Neutrophil (primary cell): Measurements from ENCODE around the gene DNAJC2.
"Not testable (repeated sequence)": the region's sequence is repeated elsewhere in the genome, so short reads cannot be mapped to it uniquely, and the experiment has no call there.

Experiments used
- H3K27ac ChIP-seq: fragments of 200-600 bp; sonication (generic); 2 replicates; pipeline ENCODE4 v1.5.1; 2016; ENCODE audit warnings: mild to moderate bottlenecking, moderate library complexity
- H3K27me3 ChIP-seq: fragments of 200-600 bp; sonication (generic); 2 replicates; pipeline ENCODE4 v1.6.0; 2016; ENCODE audit warnings: mild to moderate bottlenecking
- H3K36me3 ChIP-seq: fragments of 200-600 bp; sonication (generic); 2 replicates; pipeline ENCODE4 v1.5.1; 2017
- H3K4me1 ChIP-seq, 2 experiments: fragments of 200-600 bp in 1 of 2; sonication (generic) in 1 of 2; 1 replicate in 1 of 2; 2 replicates in 1 of 2; pipeline versions ENCODE4 v1.5.1 to v1.6.1; 2013 to 2016; ENCODE audit warnings: low read depth in 1 of 2, low read length in 1 of 2, mild to moderate bottlenecking in 1 of 2, moderate library complexity in 1 of 2; ENCODE audit not compliant: control insufficient read depth in 1 of 2, insufficient read depth in 1 of 2
- H3K4me3 ChIP-seq, 2 experiments: fragments of 200-600 bp in 1 of 2; sonication (generic) in 1 of 2; 1 replicate in 1 of 2; 2 replicates in 1 of 2; pipeline ENCODE4 v1.5.1; 2013 to 2016; ENCODE audit warnings: low read depth in 1 of 2, low read length in 1 of 2, mild to moderate bottlenecking in 1 of 2, moderate library complexity in 1 of 2
- H3K9me3 ChIP-seq: fragments of 200-600 bp; sonication (generic); 2 replicates; pipeline ENCODE4 v1.5.1; 2016
- CTCF ChIP-seq: fragments of 200-600 bp; sonication (generic); IDR thresholded peaks from 2 replicates; pipeline ENCODE4 v1.5.1; 2016; ENCODE audit warnings: antibody characterized with exemption

DNAJC2 gene

GRCh38 chr7:103293526-103293925 is 51.0 kb downstream of the DNAJC2 start:
- no peaks in the 10 kb centered on the region for H3K9me3 ChIP-seq
- TF ChIP-seq CTCF = no peak
- no peak overlapping the region for H3K27ac ChIP-seq
- H3K4me1 ChIP-seq = peaks cover 11 to 14% of the 10 kb centered on the region in 2 experiments
- H3K36me3 ChIP-seq = no peaks in the 10 kb centered on the region
- H3K27me3 ChIP-seq = peaks cover 6% of the 10 kb centered on the region
- no peak overlapping the region for H3K4me3 ChIP-seq

GRCh38 chr7:103292122-103292521 is 52.4 kb downstream of the DNAJC2 start:
- H3K4me1 ChIP-seq = peaks cover 0 to 3% of the 10 kb centered on the region in 2 experiments

GRCh38 chr7:103282802-103283427 is 61.7 kb downstream of the DNAJC2 start:
- peaks cover 27% of the 10 kb centered on the region for H3K27me3 ChIP-seq

More at GRCh38 chr7:103292122-103292521, 52.4 kb downstream of the DNAJC2 start:
- Histone ChIP-seq H3K36me3 (no peaks in the 10 kb centered on the region), H3K27me3 (peaks cover 6% of the 10 kb centered on the region), H3K27ac (no peak overlapping the region), H3K9me3 (no peaks in the 10 kb centered on the region), H3K4me3 (no peak overlapping the region)
- no peak for TF ChIP-seq CTCF

DNA sequence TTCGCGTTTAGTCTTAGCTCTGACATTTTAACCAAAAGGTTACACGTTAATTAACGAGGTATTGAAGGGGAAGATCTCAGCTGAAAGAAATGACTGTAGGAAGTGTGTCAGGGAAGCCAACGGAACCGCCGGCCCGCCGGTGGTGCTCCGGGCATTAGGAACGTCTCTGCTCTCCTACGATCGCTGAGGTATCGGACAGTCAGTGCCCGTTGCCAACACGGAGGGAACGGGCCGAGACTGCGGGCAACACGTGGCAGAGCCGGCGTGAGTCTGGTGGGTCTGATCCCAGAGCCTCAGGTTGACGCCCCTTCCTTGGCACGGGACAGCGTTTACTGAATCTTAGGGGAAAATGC is 63.8 kb downstream of the DNAJC2 start:
- H3K27ac ChIP-seq, H3K9me3 ChIP-seq, H3K36me3 ChIP-seq: not testable (repeated sequence)
- H3K27me3 ChIP-seq = peaks cover 27% of the 10 kb centered on the region
- H3K4me3 ChIP-seq = peak overlapping the region; percentile 54 to 60
- peaks cover 18 to 19% of the 10 kb centered on the region in 2 experiments for H3K4me1 ChIP-seq

More at GRCh38 chr7:103282802-103283427, 61.7 kb downstream of the DNAJC2 start:
- peaks cover 18 to 19% of the 10 kb centered on the region in 2 experiments for H3K4me1 ChIP-seq
- H3K9me3 ChIP-seq, H3K27ac ChIP-seq, H3K4me3 ChIP-seq, H3K36me3 ChIP-seq: not testable (repeated sequence)

DNA sequence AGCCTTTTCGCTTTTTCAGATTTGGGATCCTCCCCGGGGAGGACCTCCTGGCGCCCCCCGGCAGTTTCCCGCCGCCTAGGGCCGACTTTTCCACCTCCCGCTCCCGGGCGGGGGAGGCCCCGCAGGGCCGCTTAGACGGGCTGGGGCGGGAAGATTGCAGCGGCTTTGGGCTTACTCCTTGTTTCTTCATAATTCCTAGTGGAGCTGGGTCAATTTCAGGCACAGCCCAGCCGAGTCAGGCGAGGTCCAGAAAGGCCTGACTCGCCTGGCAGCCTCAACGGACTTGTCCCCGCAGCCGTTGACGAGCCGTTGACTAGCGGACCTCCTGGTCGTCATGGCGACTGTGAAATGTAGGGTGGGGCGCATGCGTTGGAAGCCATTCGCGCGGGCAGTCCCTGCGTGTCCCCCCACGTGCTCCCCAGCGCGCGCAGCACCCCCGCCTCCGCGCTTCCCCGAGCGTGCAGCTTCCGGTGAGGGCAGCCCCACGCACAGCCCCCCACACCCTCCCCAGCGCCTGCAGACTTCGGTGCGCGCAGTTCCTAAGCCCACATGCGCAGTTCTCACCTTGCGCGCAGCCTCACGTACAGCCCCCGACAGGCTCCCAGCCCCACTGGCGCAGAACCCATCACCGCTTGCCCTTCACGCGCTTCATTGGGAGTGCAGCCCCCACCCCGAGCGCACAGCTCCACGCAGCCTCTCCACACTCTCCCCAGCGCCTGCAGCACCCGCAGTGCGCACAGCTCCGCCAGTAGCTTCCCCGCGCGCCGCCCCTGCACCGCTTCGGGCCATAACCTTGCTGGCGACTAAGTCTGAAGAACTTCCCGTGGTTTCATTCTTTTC is 64.4 kb downstream of the DNAJC2 start:
- H3K36me3 ChIP-seq, H3K9me3 ChIP-seq, H3K27ac ChIP-seq: not testable (repeated sequence)
- peaks cover 18 to 19% of the 10 kb centered on the region in 2 experiments for H3K4me1 ChIP-seq
- peaks cover 27% of the 10 kb centered on the region for H3K27me3 ChIP-seq
- peak overlapping the region; percentile 54 to 60 for H3K4me3 ChIP-seq

DNA sequence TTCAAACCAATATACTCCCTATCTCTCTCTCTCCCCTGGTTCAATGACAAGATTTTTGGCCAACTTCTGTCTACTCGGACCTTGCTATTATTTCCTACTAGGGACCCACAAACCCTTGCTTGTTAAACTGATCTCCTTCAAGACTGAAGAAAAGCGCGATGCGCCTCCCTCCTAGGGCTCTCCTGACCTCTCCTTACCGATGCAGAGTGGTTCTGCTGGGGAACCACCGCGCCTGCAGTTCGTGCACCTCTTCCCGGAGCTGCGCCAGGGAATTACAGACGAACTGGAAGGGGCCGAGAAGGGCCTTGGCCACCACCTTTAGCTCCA is 65.0 kb downstream of the DNAJC2 start:
- Histone ChIP-seq H3K4me3 (peak overlapping the region; percentile 54 to 60), H3K27me3 (peaks cover 27% of the 10 kb centered on the region), H3K4me1 (peaks cover 18 to 19% of the 10 kb centered on the region in 2 experiments)
- not testable (repeated sequence) for H3K27ac ChIP-seq, H3K9me3 ChIP-seq, H3K36me3 ChIP-seq

GRCh38 chr7:103278195-103278594 is 66.4 kb downstream of the DNAJC2 start:
- not testable (repeated sequence) for H3K36me3 ChIP-seq, H3K4me3 ChIP-seq, H3K9me3 ChIP-seq, H3K27ac ChIP-seq
- Histone ChIP-seq H3K27me3 (peaks cover 27% of the 10 kb centered on the region), H3K4me1 (peaks cover 18 to 19% of the 10 kb centered on the region in 2 experiments)

DNA sequence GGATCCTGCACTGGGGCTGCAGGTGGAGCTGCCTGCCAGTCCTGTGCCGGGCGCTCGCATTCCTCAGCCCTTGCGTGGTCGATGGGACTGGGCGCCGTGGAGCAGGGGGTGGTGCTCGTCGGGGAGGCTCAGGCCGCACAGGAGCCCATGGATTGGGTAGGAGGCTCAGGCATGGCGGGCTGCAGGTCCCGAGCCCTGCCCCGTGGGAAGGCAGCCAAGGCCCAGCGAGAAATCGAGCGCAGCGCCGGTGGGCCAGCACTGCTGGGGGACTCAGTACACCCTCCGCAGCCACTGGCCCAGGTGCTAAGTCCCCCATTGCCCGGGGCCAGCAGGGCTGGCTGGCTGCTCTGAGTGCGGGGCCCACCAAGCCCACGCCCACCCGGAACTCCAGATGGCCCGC is 69.7 kb downstream of the DNAJC2 start:
- not testable (repeated sequence) for H3K4me1 ChIP-seq, H3K27me3 ChIP-seq, H3K36me3 ChIP-seq, H3K27ac ChIP-seq, H3K9me3 ChIP-seq, H3K4me3 ChIP-seq

- H3K36me3 ChIP-seq, H3K27ac ChIP-seq, H3K9me3 ChIP-seq, H3K27me3 ChIP-seq, H3K4me1 ChIP-seq, H3K4me3 ChIP-seq: not testable (repeated sequence)
These were observed 71.2 kb downstream of the DNAJC2 start for GRCh38 chr7:103273374-103273773.

- not testable (repeated sequence) for H3K4me1 ChIP-seq, H3K36me3 ChIP-seq, H3K27me3 ChIP-seq, H3K27ac ChIP-seq, H3K4me3 ChIP-seq, H3K9me3 ChIP-seq
These were observed 78.3 kb downstream of the DNAJC2 start for GRCh38 chr7:103266229-103266628.

DNA sequence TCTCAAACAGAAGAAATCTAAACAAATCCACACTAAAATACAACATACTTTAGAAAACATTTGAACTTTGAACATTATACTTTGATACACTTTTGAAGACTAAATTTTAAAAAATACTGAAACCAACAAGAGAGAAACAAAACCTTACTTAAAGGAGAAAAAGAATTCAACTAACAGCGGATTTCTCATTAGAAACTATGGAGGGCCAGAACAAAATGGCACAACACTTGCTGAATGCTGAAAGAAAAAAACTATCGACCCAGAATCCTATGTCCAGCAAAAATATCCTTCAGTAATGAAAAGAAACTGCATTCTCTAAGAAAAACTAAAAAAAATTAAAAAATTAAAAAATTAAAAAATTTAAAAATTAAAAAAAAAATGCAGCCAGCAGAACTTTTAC is 80.5 kb downstream of the DNAJC2 start:
- H3K9me3 ChIP-seq = not testable (repeated sequence)

More for the DNA sequence above, 80.5 kb downstream of the DNAJC2 start:
- not testable (repeated sequence) for H3K36me3 ChIP-seq, H3K4me1 ChIP-seq, H3K4me3 ChIP-seq, H3K27ac ChIP-seq, H3K27me3 ChIP-seq
